ENCODE results near the gene MID1IP1. TPM values are rescaled to one million over a fixed set of nuclear protein-coding genes. Genes with fewer than 3 reads are reported as not detected.

MID1IP1 gene, protein sequence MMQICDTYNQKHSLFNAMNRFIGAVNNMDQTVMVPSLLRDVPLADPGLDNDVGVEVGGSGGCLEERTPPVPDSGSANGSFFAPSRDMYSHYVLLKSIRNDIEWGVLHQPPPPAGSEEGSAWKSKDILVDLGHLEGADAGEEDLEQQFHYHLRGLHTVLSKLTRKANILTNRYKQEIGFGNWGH
- 22.4 TPM for total RNA-seq

DNA sequence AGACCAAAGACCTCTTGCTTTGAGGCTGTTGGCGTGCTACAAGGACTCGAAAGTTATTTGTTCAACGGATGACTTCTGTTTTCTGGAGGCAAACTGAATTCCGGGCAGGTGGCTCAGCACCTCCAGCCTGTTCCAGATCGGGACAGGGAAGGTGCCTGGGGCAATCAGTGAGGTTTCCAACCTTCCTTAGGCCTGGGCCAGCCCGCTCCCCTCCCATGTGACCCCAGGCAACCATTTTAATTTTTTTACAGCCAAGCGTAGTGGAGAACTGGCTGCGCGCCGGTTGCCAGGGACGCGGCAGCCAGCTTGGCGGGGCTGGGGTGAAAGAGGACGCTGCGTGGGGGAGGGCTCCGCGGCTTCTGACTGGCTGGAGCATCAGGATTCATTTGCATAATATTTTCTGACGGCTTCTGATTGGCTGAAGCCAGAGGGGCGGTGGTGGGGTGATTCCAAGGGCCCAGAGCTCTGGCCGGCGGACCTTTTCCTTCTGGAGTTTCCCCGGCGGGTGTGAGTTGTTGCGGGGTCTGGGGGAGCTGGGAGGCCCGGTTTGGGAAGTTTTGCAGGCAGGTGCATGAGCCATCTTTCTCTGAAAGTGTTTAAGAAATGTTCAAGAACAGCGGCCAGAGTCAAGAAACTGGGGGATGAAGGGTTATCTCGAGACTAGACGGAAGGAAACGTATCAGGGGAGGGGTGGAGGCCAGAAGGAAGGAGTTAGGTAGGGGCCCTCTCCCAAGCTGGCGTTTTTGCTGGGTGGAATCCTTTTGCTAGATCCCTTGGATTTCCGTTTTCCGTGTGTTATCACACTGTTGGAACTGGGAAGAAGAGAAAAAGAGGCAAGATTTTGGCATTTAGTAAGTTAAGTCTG lies at the start of gene MID1IP1:
Gene MID1IP1, plus strand, starts transcription at position 479 of the 865 bp plus-strand sequence. CDS start 3,488 bp downstream, outside the sequence.
- FAIRE-seq (no peak), DNase-seq (ENCODE audit: low spot score in 2 of 2) (peak; percentile 64 to 69)

DNA sequence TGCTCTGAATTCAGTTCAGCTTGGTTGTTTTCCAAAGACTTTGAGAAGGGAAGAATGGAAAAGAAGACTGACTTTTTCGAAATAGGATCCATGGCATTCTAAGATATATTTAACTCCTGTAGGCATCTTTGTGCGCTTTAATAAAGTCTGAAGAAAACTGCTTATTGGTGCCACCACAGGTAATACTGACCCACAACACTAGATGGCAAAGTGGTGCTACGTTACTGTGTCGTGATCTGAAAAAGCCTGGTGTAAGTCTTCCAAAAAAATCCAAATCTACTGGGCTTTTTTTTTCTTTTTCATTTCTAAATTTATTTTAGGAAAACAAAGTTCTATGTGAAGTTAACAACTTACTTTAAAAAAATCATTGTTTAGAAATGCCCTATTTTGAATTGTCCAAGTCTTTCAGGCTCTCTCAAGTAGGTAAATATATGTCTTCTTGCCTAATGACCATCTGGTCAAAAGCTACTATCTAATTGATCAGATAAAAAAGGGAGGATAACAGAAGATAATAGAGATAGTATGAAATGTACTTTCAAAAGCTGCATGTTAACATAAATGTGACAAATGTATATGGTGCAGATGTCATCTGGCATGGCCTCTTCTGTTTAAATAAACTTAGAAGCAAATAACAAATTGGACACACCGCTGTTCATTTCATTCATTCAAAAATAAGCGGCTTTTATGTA lies 47.0 kb upstream of the MID1IP1 start:
- FAIRE-seq: peak; percentile 66
- peak; percentile 5 to 7 for DNase-seq (ENCODE audit: low spot score in 2 of 2)

GRCh38 chrX:38754818-38755718 lies 46.2 kb upstream of the MID1IP1 start:
- FAIRE-seq: no peak

DNA sequence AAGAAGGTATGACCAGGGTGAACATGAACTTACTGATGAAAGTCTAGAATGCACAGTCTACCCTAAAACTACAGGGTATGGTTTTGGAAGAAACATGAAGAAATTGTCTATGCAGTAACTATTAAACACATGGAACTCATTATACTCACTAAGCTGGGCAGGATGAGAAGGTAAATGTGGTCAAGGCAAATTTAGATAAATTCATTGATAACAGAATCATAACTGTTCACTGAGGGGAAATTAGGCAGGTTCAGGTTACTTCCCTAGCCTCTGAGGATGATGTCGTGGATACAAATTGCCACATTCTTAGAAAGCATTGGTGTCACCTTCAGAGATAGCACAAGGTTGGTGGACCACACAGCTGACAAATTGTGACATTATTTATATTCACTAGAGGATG lies 40.4 kb upstream of the MID1IP1 start:
- DNase-seq (ENCODE audit: low spot score in 2 of 2) (no peak), FAIRE-seq (no peak)

More at GRCh38 chrX:38754818-38755718, 46.2 kb upstream of the MID1IP1 start:
- no peak for DNase-seq (ENCODE audit: low spot score in 2 of 2)

GRCh38 chrX:38768079-38768478 lies 33.2 kb upstream of the MID1IP1 start:
- peak in 1 of 2 donors; percentile 7 for DNase-seq (ENCODE audit: low spot score in 2 of 2)
- no peak for FAIRE-seq

- FAIRE-seq: no peak
Measured at GRCh38 chrX:38770152-38770551, 31.1 kb upstream of the MID1IP1 start.

GRCh38 chrX:38774249-38774648 lies 27.0 kb upstream of the MID1IP1 start:
- no peak for FAIRE-seq
- no peak for DNase-seq (ENCODE audit: low spot score in 2 of 2)

More at GRCh38 chrX:38770152-38770551, 31.1 kb upstream of the MID1IP1 start:
- no peak for DNase-seq (ENCODE audit: low spot score in 2 of 2)

- FAIRE-seq: no peak
- no peak for DNase-seq (ENCODE audit: low spot score in 2 of 2)
Measured at GRCh38 chrX:38796946-38797345, 4.3 kb upstream of the MID1IP1 start.

DNA sequence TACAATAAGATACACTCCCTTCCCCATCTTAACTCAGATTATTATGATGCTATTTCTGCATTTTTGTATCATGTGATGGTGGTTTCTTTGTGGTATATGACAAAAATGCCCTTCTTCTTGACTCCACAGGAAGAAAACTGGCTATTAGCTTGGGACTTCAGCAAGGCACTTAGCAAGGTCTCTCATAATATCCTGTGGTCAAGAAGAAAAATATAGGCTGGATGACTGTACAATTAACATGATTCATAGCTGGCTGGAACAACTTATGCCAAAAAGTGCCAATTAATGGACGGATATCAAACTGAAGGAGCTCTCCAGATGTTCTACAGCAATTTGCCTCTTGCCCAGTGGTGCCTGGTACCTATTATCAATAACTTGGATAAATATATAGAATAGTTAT lies 2.3 kb upstream of the MID1IP1 start:
- no peak for FAIRE-seq
- no peak for DNase-seq (ENCODE audit: low spot score in 2 of 2)

DNA sequence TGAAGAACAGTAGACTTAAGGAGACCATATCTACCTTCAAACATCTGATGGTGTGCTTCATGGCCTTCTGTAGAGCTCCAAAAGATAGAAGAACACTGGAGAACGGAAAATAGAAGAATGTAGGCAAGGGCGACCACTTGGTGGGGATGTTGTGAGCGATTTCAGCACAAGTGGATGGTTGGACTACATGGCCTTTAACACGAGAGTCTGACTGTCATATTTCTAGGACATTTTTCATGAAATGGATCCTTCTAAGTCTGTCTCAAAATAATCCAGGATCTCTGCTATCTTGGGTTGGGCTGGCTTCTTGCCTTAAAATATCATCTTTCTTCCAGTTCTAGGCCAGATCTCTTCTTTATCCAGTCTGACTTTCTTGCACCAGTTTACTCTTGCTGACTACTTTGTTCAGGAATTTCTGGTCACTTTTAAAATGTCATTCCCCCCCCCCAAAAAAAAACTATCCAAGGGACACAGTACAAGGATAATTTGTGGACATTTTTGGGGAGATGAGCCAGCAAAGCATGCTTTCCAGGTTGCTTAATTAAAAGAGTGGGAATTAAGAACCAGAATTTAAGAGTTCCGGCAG lies 1.2 kb upstream of the MID1IP1 start:
- no peak for FAIRE-seq
- DNase-seq (ENCODE audit: low spot score in 2 of 2): peak in 1 of 2 donors; percentile 17

DNA sequence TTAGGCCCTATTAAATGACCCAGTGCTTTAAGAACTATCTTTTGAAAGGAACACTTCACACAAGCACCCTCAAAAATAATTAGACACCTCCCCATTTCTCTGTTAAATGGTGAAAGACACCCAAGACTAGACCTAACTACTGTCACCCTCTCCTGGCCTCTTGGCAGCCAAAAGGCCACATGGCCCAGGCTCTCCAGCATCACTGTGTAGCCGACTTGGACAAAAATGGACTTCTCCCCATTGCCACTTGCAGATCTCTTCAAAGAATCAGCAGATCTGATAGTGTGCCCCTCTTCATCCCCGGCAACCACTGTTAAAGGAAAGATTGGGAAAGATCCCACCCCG lies 2.0 kb downstream of the MID1IP1 start:
- FAIRE-seq: no peak
- peak in 1 of 2 donors; percentile 30 for DNase-seq (ENCODE audit: low spot score in 2 of 2)

- DNase-seq (ENCODE audit: low spot score in 2 of 2): peak; percentile 66 to 77
- FAIRE-seq: no peak
Measured at GRCh38 chrX:38803588-38804431, 2.6 kb downstream of the MID1IP1 start.

- DNase-seq (ENCODE audit: low spot score in 2 of 2): no peak
- no peak for FAIRE-seq
Measured at GRCh38 chrX:38804432-38804681, 3.1 kb downstream of the MID1IP1 start.

DNA sequence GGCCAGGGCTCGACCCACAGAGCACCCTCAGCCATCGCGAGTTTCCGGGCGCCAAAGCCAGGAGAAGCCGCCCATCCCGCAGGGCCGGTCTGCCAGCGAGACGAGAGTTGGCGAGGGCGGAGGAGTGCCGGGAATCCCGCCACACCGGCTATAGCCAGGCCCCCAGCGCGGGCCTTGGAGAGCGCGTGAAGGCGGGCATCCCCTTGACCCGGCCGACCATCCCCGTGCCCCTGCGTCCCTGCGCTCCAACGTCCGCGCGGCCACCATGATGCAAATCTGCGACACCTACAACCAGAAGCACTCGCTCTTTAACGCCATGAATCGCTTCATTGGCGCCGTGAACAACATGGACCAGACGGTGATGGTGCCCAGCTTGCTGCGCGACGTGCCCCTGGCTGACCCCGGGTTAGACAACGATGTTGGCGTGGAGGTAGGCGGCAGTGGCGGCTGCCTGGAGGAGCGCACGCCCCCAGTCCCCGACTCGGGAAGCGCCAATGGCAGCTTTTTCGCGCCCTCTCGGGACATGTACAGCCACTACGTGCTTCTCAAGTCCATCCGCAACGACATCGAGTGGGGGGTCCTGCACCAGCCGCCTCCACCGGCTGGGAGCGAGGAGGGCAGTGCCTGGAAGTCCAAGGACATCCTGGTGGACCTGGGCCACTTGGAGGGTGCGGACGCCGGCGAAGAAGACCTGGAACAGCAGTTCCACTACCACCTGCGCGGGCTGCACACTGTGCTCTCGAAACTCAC lies 3.6 kb downstream of the MID1IP1 start:
- FAIRE-seq: no peak

DNA sequence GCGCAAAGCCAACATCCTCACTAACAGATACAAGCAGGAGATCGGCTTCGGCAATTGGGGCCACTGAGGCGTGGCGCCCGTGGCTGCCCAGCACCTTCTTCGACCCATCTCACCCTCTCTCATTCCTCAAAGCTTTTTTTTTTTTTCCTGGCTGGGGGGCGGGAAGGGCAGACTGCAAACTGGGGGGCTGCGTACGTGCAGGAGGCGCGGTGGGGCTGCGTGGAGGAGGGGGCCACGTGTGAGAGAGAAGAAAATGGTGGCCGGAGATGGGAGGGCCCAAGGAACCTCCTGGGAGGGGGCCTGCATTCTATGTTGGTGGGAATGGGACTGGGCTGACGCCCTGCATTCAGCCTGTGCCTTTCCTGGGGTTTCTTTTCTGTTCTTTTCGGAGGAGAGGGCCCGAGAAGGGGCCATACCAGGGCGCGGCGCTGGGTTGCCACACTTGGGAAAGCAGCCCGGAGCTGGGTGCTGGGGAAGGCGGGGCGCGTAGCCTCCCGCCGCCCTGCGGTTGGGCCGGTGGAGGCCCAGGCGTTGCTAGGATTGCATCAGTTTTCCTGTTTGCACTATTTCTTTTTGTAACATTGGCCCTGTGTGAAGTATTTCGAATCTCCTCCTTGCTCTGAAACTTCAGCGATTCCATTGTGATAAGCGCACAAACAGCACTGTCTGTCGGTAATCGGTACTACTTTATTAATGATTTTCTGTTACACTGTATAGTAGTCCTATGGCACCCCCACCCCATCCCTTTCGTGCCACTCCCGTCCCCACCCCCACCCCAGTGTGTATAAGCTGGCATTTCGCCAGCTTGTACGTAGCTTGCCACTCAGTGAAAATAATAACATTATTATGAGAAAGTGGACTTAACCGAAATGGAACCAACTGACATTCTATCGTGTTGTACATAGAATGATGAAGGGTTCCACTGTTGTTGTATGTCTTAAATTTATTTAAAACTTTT lies 4.5 kb downstream of the MID1IP1 start:
- DNase-seq (ENCODE audit: low spot score in 2 of 2) (peak in 1 of 2 donors; percentile 32), FAIRE-seq (no peak)

More for the DNA sequence above, 3.6 kb downstream of the MID1IP1 start:
- peak in 1 of 2 donors; percentile 23 for DNase-seq (ENCODE audit: low spot score in 2 of 2)

- DNase-seq (ENCODE audit: low spot score in 2 of 2) (no peak), FAIRE-seq (no peak)
Measured at GRCh38 chrX:38806875-38807621, 5.8 kb downstream of the MID1IP1 start.

DNA sequence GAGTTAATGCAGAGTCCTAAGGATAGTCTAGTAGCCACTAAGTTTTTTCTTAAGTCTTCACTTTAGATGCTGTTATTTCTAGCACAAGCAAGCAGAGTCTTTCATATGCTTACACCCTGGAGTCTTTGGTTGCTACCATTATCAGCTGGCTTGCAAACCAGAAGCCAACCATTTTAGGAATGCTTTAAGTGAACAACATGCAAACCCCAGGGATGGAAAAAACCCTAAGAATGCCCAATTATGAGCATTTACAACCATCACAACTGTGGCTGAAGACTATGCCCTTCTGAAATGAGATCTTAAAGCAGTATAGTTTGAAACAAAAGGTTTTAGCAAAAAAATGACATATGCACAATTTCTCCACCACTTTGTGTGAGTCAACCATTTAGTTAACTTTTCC lies 6.6 kb downstream of the MID1IP1 start:
- DNase-seq (ENCODE audit: low spot score in 2 of 2) (no peak), FAIRE-seq (no peak)

Data from frontal cortex (tissue), 4 donors.